Upper lobe of right lung (tissue), 1 donor: Measurements from ENCODE around the gene TANGO2. TPM values are rescaled to one million over a fixed set of nuclear protein-coding genes. Genes with fewer than 3 reads are reported as not detected.
"Not testable (repeated sequence)": the region's sequence is repeated elsewhere in the genome, so short reads cannot be mapped to it uniquely, and the experiment has no call there.

ENCODE experiments used
- ATAC-seq: fragments of 200-7000 bp; cut with Tn5 transposase; one replicate; pipeline ENCODE4 v1.9.1; 2020; ENCODE audit warnings: mild to moderate bottlenecking, moderate library complexity
- DNase-seq: peaks from one replicate; pipeline ENCODE4 v3.0.0-alpha.2; 2020
- H3K27ac ChIP-seq: fragments of 200-600 bp; one replicate; pipeline ENCODE4 v1.8.0; 2022
- H3K27me3 ChIP-seq: fragments of 200-600 bp; one replicate; pipeline ENCODE4 v1.8.0; 2022; ENCODE audit warnings: mild to moderate bottlenecking
- H3K36me3 ChIP-seq: fragments of 200-600 bp; one replicate; pipeline ENCODE4 v1.8.0; 2022
- H3K4me1 ChIP-seq: fragments of 200-600 bp; one replicate; pipeline ENCODE4 v1.8.0; 2022
- H3K4me3 ChIP-seq: fragments of 200-600 bp; one replicate; pipeline ENCODE4 v1.8.0; 2022; ENCODE audit warnings: mild to moderate bottlenecking
- H3K9me3 ChIP-seq: fragments of 200-600 bp; one replicate; pipeline ENCODE4 v1.8.0; 2022
- CTCF ChIP-seq: fragments of 200-600 bp; IDR thresholded peaks from one replicate; pipeline ENCODE4 v1.8.0; 2022; ENCODE audit warnings: antibody characterized with exemption
- intact Hi-C: fragments of 100-400 bp; cut with DNase I; formaldehyde crosslinking; loops from one replicate; pipeline ENCODE4 v1.11.0; 2022
- total RNA-seq: library from RNA; stranded (reverse); fragmentation: NEBNext Ultra II Directional; extraction: Animal tissue kit (Norgen Biotek cat#: 25700); gene quantifications from one replicate; pipeline ENCODE4 v1.2.1, GENCODE V29; 2021
- donor health status: DM: no; HTN: yes; CAD: no; lungs with severe emphysema.

Gene TANGO2
- total RNA-seq, 1 donor from 2014 or later: 37.8 TPM

DNA sequence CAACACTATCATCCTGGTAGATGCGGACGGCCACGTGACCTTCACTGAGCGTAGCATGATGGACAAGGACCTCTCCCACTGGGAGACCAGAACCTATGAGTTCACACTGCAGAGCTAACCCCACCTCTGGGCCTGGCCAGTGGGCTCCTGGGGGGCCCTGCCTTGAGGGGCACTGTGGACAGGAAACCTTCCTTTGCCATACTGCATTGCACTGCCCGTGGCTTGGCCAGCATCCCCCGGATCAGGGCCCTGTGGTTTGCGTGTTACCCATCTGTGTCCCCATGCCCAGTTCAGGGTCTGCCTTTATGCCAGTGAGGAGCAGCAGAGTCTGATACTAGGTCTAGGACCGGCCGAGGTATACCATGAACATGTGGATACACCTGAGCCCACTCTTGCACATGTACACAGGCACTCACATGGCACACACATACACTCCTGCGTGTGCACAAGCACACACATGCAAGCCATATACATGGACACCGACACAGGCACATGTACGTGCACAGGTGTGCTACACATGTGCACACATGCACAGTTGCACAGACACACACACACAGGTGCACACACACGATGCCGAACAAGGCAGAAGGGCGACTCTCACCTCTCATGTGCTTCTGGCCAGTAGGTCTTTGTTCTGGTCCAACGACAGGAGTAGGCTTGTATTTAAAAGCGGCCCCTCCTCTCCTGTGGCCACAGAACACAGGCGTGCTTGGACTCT lies 43.8 kb downstream of the TANGO2 start:
- DNase-seq (no peak), ATAC-seq (no peak)
- Histone ChIP-seq H3K4me3 (no peak overlapping the region), H3K36me3 (peaks cover 44% of the 10 kb centered on the region), H3K27me3 (no peaks in the 10 kb centered on the region), H3K4me1 (no peaks in the 10 kb centered on the region), H3K27ac (no peak overlapping the region), H3K9me3 (no peaks in the 10 kb centered on the region)
- intact Hi-C loops: no loop called here
- TF ChIP-seq CTCF: no peak

- ATAC-seq (no peak), DNase-seq (no peak)
- no peaks in the 10 kb centered on the region for H3K27me3 ChIP-seq
- H3K27ac ChIP-seq: no peak overlapping the region
- no peak overlapping the region for H3K4me3 ChIP-seq
- no peaks in the 10 kb centered on the region for H3K9me3 ChIP-seq
- H3K36me3 ChIP-seq: peaks cover 39% of the 10 kb centered on the region
- H3K4me1 ChIP-seq: no peaks in the 10 kb centered on the region
- intact Hi-C loops: no loop called here
- TF ChIP-seq CTCF: no peak
These were observed 45.1 kb downstream of the TANGO2 start for GRCh38 chr22:20065896-20066616.

DNA sequence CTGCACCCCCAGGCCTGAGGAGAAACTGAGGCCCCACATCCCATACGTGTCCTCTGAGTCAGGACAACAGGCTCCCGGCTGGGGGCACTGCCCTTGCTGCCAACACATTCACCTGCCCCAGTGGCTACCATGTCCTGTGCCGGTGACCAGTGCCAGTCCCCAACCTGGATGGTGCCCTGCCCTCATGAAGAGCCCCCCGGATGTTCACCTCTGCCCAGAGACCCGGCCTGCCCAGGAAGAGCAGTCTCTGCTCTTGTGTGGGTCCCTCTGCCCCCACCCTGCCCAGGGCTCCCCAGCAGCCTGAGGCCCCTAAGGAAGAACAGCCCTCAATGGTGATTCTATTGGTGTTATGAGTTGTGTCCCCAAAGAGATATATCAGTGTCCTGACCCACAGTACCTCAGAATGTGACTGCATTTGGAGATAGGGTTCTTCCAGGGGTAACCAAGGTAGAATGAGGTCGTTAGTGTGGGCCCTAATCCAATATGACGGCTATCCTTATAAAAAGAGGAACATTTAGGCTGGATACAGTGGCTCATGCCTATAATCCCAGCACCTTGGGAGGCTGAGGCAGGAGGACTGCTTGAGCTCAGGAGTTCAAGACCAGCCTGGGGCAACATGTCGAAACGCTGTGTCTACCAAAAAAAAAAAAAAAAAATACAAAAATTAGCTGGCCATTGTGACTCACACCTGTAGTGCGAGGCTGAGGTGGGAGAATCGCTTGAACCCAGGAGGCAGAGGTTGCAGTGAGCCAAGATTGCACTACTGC lies 45.9 kb downstream of the TANGO2 start:
- Histone ChIP-seq H3K27me3 (no peaks in the 10 kb centered on the region), H3K4me3 (no peak overlapping the region), H3K4me1 (no peaks in the 10 kb centered on the region), H3K36me3 (peaks cover 33% of the 10 kb centered on the region), H3K9me3 (no peaks in the 10 kb centered on the region), H3K27ac (no peak overlapping the region)
- intact Hi-C loops: no loop called here
- DNase-seq (no peak), ATAC-seq (no peak)
- no peak for TF ChIP-seq CTCF

DNA sequence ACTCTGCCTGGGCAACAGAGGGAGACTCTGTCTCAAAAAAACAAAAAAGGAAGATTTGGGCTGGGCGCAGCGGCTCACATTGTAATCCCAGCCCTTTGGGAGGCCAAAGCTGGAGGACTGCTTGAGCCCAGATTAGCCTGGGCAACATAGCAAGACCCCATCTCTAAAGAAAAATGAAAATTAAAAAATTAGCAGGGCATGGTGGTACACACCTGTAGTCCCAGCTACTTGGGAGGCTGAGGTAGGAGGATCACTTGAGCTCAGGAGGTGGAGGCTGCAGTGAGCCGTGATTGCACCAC lies 46.4 kb downstream of the TANGO2 start:
- H3K4me1 ChIP-seq, intact Hi-C loops, DNase-seq, H3K9me3 ChIP-seq, H3K27ac ChIP-seq, H3K27me3 ChIP-seq, ATAC-seq, H3K4me3 ChIP-seq: not testable (repeated sequence)
- H3K36me3 ChIP-seq: peaks cover 27% of the 10 kb centered on the region

GRCh38 chr22:20068640-20069039 lies 47.7 kb downstream of the TANGO2 start:
- H3K4me1 ChIP-seq: no peaks in the 10 kb centered on the region
- TF ChIP-seq CTCF: no peak
- peaks cover 14% of the 10 kb centered on the region for H3K36me3 ChIP-seq
- H3K27ac ChIP-seq: no peak overlapping the region
- H3K27me3 ChIP-seq: no peaks in the 10 kb centered on the region
- intact Hi-C loops: no loop called here
- no peaks in the 10 kb centered on the region for H3K9me3 ChIP-seq
- H3K4me3 ChIP-seq: no peak overlapping the region
- ATAC-seq (no peak), DNase-seq (no peak)
